Brain pericyte (primary cell): ENCODE data around the gene MSANTD7.

Experiments used
- DNase-seq: peaks from one replicate; pipeline ENCODE4 v3.0.0-alpha.2; 2012; ENCODE audit warnings: low read depth, low spot score

Gene MSANTD7

DNA sequence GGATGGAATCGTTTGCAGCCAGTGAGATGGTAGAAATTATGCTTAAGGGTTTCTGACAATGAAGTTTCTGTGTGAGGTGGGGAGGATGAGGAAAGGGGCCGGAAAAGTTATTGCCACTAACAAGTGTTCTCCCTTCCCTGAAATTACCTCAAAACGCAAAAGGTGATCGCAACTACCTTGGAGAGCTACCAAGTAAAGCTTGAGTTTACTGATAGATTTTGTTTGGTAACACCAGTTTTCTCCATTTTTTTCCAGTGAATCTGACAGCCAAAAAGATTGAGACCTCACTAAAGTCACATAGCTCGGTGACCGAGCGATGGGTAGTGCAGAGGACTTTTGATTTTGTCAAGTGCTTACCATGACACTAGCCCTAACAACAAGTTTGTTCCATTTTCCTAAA, 42.1 kb downstream of the MSANTD7 start:
- DNase-seq: no peak

DNA sequence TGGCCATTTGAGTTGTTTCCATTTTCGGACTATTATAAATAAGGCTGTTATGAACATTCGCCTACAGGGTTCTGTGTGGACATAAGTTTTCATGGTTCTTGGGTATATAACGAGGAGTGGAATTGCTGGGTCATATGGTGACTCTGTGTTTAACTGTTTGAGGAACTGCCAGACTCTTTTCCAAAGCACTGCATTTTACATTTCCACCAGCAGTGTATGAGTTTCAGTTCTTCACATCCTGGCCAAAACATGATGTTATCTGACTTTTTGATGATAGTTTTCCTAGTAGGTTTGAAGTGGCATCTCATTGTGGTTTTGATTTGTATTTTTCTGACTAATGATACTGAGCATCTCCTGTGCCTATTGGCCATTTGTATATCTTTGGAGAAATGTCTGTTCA, 46.0 kb downstream of the MSANTD7 start:
- DNase-seq: no peak
